ENCODE measurements around the gene ATP6V0B.

ATP6V0B gene

GRCh38 chr1:43946236-43947060, 28.3 kb upstream of the ATP6V0B start, which contains the start of gene IPO13:
TSS of gene IPO13 (plus strand) at chr1:43946950. CDS start at chr1:43947601, 651 bp downstream.
- FAIRE-seq: peak; percentile 68
- peak; percentile 93 for DNase-seq (ENCODE audit: low spot score)

GRCh38 chr1:43947061-43947873, 27.5 kb upstream of the ATP6V0B start:
- DNase-seq (ENCODE audit: low spot score): no peak

GRCh38 chr1:43947874-43948437, 26.8 kb upstream of the ATP6V0B start:
- no peak for DNase-seq (ENCODE audit: low spot score)
- FAIRE-seq: no peak

More at GRCh38 chr1:43947061-43947873, 27.5 kb upstream of the ATP6V0B start:
- no peak for FAIRE-seq

- no peak for DNase-seq (ENCODE audit: low spot score)
- no peak for FAIRE-seq
Measured at GRCh38 chr1:43949678-43950077, 25.1 kb upstream of the ATP6V0B start.

GRCh38 chr1:43951021-43951985, 23.5 kb upstream of the ATP6V0B start:
- FAIRE-seq (peak; percentile 94), DNase-seq (ENCODE audit: low spot score) (peak; percentile 69)

GRCh38 chr1:43952731-43953346, 21.9 kb upstream of the ATP6V0B start:
- FAIRE-seq (no peak), DNase-seq (ENCODE audit: low spot score) (peak; percentile 25)

- DNase-seq (ENCODE audit: low spot score): no peak
Measured at GRCh38 chr1:43953361-43953760, 21.4 kb upstream of the ATP6V0B start.

GRCh38 chr1:43954036-43954435, 20.7 kb upstream of the ATP6V0B start:
- no peak for DNase-seq (ENCODE audit: low spot score)
- FAIRE-seq: no peak

More at GRCh38 chr1:43953361-43953760, 21.4 kb upstream of the ATP6V0B start:
- no peak for FAIRE-seq

GRCh38 chr1:43956234-43956633, 18.5 kb upstream of the ATP6V0B start:
- no peak for FAIRE-seq
- DNase-seq (ENCODE audit: low spot score): no peak

GRCh38 chr1:43957407-43958040, 17.2 kb upstream of the ATP6V0B start:
- no peak for FAIRE-seq
- DNase-seq (ENCODE audit: low spot score): no peak

- FAIRE-seq: no peak
- no peak for DNase-seq (ENCODE audit: low spot score)
Measured at GRCh38 chr1:43958351-43959255, 16.2 kb upstream of the ATP6V0B start.

GRCh38 chr1:43960798-43961197, 14.0 kb upstream of the ATP6V0B start:
- no peak for DNase-seq (ENCODE audit: low spot score)
- FAIRE-seq: no peak

- DNase-seq (ENCODE audit: low spot score): no peak
- FAIRE-seq: no peak
Measured at GRCh38 chr1:43961692-43962091, 13.1 kb upstream of the ATP6V0B start.

GRCh38 chr1:43962324-43962723, 12.4 kb upstream of the ATP6V0B start:
- no peak for DNase-seq (ENCODE audit: low spot score)
- FAIRE-seq: no peak

- FAIRE-seq: no peak
- DNase-seq (ENCODE audit: low spot score): no peak
Measured at GRCh38 chr1:43963006-43963405, 11.8 kb upstream of the ATP6V0B start.

- FAIRE-seq (no peak), DNase-seq (ENCODE audit: low spot score) (no peak)
Measured at GRCh38 chr1:43963890-43964289, 10.9 kb upstream of the ATP6V0B start.

GRCh38 chr1:43965316-43965715, 9.4 kb upstream of the ATP6V0B start:
- DNase-seq (ENCODE audit: low spot score) (no peak), FAIRE-seq (no peak)

- DNase-seq (ENCODE audit: low spot score): no peak
- FAIRE-seq: no peak
Measured at GRCh38 chr1:43968348-43968948, 6.3 kb upstream of the ATP6V0B start.

GRCh38 chr1:43969416-43969745, 5.4 kb upstream of the ATP6V0B start:
- DNase-seq (ENCODE audit: low spot score): no peak
- no peak for FAIRE-seq

All from RCC 7860 (cell line).